K562 (cell line): ENCODE measurements around the gene HES5. TPM values are rescaled to one million over a fixed set of nuclear protein-coding genes. Genes with fewer than 3 reads are reported as not detected.

Experiments
- CBFA2T2 ChIP-seq: fragments of 450-650 bp; conservative IDR thresholded peaks from 2 replicates; pipeline ENCODE4 v1.6.1; 2017; ENCODE audit warnings: mild to moderate bottlenecking
- CHCHD3 ChIP-seq: fragments of 250-450 bp; sonication (Bioruptor Pico); IDR thresholded peaks from 2 replicates; pipeline ENCODE4 v2.1.2; 2022; ENCODE audit warnings: mild to moderate bottlenecking
- DACH1 ChIP-seq: fragments of 450-650 bp; IDR thresholded peaks from 2 replicates; pipeline ENCODE4 v1.6.1; 2018; ENCODE audit not compliant: partially characterized antibody
- ELF1 ChIP-seq: fragments of 200-800 bp; sonication (Bioruptor generic); IDR thresholded peaks from 2 replicates; pipeline ENCODE4 v1.6.1; 2016; ENCODE audit warnings: missing genetic modification characterization, missing compliant biosample characterization
- FOXK1 ChIP-seq: sonication (generic); formaldehyde crosslinking; IDR thresholded peaks from 2 replicates; pipeline ENCODE4 v1.8.0; 2022; ENCODE audit warnings: missing genetic modification reagents, mild to moderate bottlenecking, borderline replicate concordance
- MED1 ChIP-seq: sonication (generic); formaldehyde crosslinking; IDR thresholded peaks from 2 replicates; pipeline ENCODE4 v1.8.1; 2023; ENCODE audit warnings: missing genetic modification reagents, borderline replicate concordance
- SIRT6 ChIP-seq: IDR thresholded peaks from one replicate; pipeline ENCODE4 v1.6.1; 2012; ENCODE audit warnings: low read depth, mild to moderate bottlenecking, control low read depth, inconsistent platforms, low read length, moderate library complexity
- TEAD1 ChIP-seq, 2 experiments: fragments of 450-650 bp in 1 of 2; sonication (generic) in 1 of 2; formaldehyde crosslinking; IDR thresholded peaks; 2 replicates each; pipeline versions ENCODE4 v1.4.0 to v1.8.0; 2020 to 2022; ENCODE audit warnings: mild to moderate bottlenecking in 2 of 2, missing genetic modification reagents in 1 of 2
- U2AF1 ChIP-seq: fragments of 200-400 bp; formaldehyde crosslinking; optimal IDR thresholded peaks from 2 replicates; pipeline ENCODE3; 2017; ENCODE audit warnings: mild to moderate bottlenecking, low read depth, low read length, moderate library complexity
- ZFP36 ChIP-seq: fragments of 150-350 bp; IDR thresholded peaks from 2 replicates; pipeline ENCODE4 v1.6.1; 2018; ENCODE audit warnings: low read length, low read depth; ENCODE audit not compliant: partially characterized antibody
- ZNF717 ChIP-seq: fragments of 250-450 bp; sonication (Bioruptor Pico); IDR thresholded peaks from 2 replicates; pipeline ENCODE4 v1.5.0; 2021
- ZNF766 ChIP-seq: fragments of 200-800 bp; sonication (Bioruptor generic); conservative IDR thresholded peaks from 2 replicates; pipeline ENCODE4 v1.6.1; 2016; ENCODE audit warnings: missing genetic modification characterization, missing compliant biosample characterization
- polyA plus RNA-seq, 8 experiments: library from polyadenylated mRNA; depleted of rRNA in 4 of 8; stranded (reverse) in 5 of 8; unstranded in 3 of 8; fragments of >200 nt; fragmentation: Nextera tagmentation in 2 of 8; fragmentation: Illumina TruSeq in 1 of 8; extraction: Ambion mirVana in 2 of 8; extraction: Trizol in 1 of 8; gene quantifications; 2 replicates each; pipeline versions ENCODE4 v1.2.1 to v1.2.3, GENCODE V29; 2011 to 2014; ENCODE audit warnings: inconsistent platforms in 1 of 8, missing spikeins in 1 of 8
- total RNA-seq, 7 experiments: library from RNA; depleted of rRNA in 6 of 7; stranded (reverse); fragments of >200 nt in 6 of 7; fragmentation: Illumina TruSeq in 2 of 7; extraction: Trizol in 2 of 7; gene quantifications; 2 replicates each; pipeline versions ENCODE4 v1.2.1 to v1.2.3, GENCODE V29; 2011 to 2021; ENCODE audit warnings: low replicate concordance in 1 of 7
- TF ChIP-seq, protein P1 (sequence below): fragments of 250-450 bp; sonication (Bioruptor Pico); IDR thresholded peaks from 2 replicates; pipeline ENCODE4 v1.4.0; 2020; ENCODE audit warnings: mild to moderate bottlenecking, moderate library complexity
- TF ChIP-seq, protein P2 (sequence below): IDR thresholded peaks from 3 replicates; pipeline ENCODE4 v1.6.1; 2011; ENCODE audit warnings: borderline replicate concordance, mild to moderate bottlenecking, moderate library complexity; ENCODE audit not compliant: insufficient read length; ENCODE audit errors: extremely low read depth
- TF ChIP-seq, protein P3 (sequence below), 2 experiments: fragments of 450-650 bp; IDR thresholded peaks; 2 replicates each; pipeline ENCODE4 v1.6.1; 2018; ENCODE audit warnings: mild to moderate bottlenecking in 2 of 2, low read depth in 1 of 2; ENCODE audit not compliant: partially characterized antibody in 2 of 2
- TF ChIP-seq, protein P4 (sequence below): IDR thresholded peaks from 2 replicates; pipeline ENCODE4 v1.6.1; 2011; ENCODE audit warnings: borderline replicate concordance, low read depth, mild to moderate bottlenecking, moderate library complexity, low read length; ENCODE audit not compliant: insufficient read depth, poor library complexity, severe bottlenecking

The HES5 gene
- total and polyA plus RNA-seq, 9 of the 15 experiments (the other 6 are each of a cell fraction or from before 2014, with no cell fraction given) = not detected

DNA sequence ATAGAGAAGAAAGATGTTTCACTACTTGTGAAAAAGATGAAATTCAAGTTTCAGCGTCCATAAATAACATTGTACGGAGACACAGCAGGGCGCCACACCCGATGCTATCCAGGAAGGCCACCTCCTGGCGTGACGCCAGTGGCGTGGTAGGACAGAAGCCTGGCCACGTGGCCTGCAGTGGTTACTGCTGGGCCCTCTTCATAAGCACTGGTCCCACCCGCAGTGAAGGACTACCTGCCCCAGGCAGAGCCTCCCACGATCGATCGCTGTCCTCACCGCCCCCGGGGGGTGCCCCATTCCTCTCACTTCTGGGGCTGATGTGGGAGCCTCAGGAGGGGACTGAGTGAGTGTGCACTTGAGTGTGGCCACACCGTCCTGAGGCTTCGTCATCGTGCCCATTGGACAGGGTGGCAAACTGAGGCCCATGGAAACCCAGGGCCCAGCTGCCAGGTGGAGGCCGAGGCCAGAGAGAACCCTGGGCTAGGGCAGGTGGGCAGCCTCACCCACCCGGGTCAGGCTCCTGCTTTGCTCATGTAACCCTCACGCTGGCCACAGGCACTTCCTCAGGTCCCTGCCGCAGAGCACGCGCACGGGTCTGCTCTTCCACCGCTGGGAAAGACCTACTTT lies 11.7 kb upstream of the HES5 start (continued):
- TF ChIP-seq ELF1 (tag) = no peak
- peak; percentile 48 for TF ChIP-seq ZFP36
- no peak for TF ChIP-seq U2AF1
- TF ChIP-seq DACH1 = no peak
- no peak for TF ChIP-seq SIRT6
- 0 out of 2 replicates have a peak, but pooled peaks have one; percentile 36 for TF ChIP-seq CBFA2T2
- TF ChIP-seq CHCHD3 (CRISPR knock-in tag) = no peak
- TF ChIP-seq, protein P1, sequence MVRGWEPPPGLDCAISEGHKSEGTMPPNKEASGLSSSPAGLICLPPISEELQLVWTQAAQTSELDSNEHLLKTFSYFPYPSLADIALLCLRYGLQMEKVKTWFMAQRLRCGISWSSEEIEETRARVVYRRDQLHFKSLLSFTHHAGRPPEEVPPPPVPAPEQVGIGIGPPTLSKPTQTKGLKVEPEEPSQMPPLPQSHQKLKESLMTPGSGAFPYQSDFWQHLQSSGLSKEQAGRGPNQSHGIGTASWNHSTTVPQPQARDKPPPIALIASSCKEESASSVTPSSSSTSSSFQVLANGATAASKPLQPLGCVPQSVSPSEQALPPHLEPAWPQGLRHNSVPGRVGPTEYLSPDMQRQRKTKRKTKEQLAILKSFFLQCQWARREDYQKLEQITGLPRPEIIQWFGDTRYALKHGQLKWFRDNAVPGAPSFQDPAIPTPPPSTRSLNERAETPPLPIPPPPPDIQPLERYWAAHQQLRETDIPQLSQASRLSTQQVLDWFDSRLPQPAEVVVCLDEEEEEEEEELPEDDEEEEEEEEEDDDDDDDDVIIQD (CRISPR knock-in tag) = no peak
- peak in 1 of 2 experiments; percentile 41; a peak in 1 of 4 replicates for TF ChIP-seq TEAD1 (CRISPR knock-in tag; IDR thresholded peaks at IDR 0.05)
- TF ChIP-seq MED1 (CRISPR knock-in tag) = no peak; the same call in 1 of the 2 replicates
- no peak for TF ChIP-seq FOXK1 (CRISPR knock-in tag)
- TF ChIP-seq, protein P2, sequence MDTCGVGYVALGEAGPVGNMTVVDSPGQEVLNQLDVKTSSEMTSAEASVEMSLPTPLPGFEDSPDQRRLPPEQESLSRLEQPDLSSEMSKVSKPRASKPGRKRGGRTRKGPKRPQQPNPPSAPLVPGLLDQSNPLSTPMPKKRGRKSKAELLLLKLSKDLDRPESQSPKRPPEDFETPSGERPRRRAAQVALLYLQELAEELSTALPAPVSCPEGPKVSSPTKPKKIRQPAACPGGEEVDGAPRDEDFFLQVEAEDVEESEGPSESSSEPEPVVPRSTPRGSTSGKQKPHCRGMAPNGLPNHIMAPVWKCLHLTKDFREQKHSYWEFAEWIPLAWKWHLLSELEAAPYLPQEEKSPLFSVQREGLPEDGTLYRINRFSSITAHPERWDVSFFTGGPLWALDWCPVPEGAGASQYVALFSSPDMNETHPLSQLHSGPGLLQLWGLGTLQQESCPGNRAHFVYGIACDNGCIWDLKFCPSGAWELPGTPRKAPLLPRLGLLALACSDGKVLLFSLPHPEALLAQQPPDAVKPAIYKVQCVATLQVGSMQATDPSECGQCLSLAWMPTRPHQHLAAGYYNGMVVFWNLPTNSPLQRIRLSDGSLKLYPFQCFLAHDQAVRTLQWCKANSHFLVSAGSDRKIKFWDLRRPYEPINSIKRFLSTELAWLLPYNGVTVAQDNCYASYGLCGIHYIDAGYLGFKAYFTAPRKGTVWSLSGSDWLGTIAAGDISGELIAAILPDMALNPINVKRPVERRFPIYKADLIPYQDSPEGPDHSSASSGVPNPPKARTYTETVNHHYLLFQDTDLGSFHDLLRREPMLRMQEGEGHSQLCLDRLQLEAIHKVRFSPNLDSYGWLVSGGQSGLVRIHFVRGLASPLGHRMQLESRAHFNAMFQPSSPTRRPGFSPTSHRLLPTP = no peak
- TF ChIP-seq ZNF766 (CRISPR knock-in tag) = no peak
- TF ChIP-seq, protein P3, sequence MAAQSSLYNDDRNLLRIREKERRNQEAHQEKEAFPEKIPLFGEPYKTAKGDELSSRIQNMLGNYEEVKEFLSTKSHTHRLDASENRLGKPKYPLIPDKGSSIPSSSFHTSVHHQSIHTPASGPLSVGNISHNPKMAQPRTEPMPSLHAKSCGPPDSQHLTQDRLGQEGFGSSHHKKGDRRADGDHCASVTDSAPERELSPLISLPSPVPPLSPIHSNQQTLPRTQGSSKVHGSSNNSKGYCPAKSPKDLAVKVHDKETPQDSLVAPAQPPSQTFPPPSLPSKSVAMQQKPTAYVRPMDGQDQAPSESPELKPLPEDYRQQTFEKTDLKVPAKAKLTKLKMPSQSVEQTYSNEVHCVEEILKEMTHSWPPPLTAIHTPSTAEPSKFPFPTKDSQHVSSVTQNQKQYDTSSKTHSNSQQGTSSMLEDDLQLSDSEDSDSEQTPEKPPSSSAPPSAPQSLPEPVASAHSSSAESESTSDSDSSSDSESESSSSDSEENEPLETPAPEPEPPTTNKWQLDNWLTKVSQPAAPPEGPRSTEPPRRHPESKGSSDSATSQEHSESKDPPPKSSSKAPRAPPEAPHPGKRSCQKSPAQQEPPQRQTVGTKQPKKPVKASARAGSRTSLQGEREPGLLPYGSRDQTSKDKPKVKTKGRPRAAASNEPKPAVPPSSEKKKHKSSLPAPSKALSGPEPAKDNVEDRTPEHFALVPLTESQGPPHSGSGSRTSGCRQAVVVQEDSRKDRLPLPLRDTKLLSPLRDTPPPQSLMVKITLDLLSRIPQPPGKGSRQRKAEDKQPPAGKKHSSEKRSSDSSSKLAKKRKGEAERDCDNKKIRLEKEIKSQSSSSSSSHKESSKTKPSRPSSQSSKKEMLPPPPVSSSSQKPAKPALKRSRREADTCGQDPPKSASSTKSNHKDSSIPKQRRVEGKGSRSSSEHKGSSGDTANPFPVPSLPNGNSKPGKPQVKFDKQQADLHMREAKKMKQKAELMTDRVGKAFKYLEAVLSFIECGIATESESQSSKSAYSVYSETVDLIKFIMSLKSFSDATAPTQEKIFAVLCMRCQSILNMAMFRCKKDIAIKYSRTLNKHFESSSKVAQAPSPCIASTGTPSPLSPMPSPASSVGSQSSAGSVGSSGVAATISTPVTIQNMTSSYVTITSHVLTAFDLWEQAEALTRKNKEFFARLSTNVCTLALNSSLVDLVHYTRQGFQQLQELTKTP (IDR thresholded peaks at IDR 0.05; ENCODE audit: low read depth in 1 of 2, partially characterized antibody in 2 of 2) = no peak
- TF ChIP-seq ZNF717 (CRISPR knock-in tag) = 0 out of 2 replicates have a peak, but pooled peaks have one; percentile 48
- TF ChIP-seq, protein P4, sequence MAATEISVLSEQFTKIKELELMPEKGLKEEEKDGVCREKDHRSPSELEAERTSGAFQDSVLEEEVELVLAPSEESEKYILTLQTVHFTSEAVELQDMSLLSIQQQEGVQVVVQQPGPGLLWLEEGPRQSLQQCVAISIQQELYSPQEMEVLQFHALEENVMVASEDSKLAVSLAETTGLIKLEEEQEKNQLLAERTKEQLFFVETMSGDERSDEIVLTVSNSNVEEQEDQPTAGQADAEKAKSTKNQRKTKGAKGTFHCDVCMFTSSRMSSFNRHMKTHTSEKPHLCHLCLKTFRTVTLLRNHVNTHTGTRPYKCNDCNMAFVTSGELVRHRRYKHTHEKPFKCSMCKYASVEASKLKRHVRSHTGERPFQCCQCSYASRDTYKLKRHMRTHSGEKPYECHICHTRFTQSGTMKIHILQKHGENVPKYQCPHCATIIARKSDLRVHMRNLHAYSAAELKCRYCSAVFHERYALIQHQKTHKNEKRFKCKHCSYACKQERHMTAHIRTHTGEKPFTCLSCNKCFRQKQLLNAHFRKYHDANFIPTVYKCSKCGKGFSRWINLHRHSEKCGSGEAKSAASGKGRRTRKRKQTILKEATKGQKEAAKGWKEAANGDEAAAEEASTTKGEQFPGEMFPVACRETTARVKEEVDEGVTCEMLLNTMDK = no peak
